MCF 10A (cell line): ENCODE results near the gene GBP2. TPM values are rescaled to one million over a fixed set of nuclear protein-coding genes. Genes with fewer than 3 reads are reported as not detected.

Experiments used
- BruUV-seq: library from RNA; stranded (reverse); fragments of 400-500 nt; replicated peaks from 2 replicates; lab custom pipeline; 2021; lab: Mats Ljungman, UMichigan
- CTCF ChIA-PET: fragments of 300-600 bp; sonication (Branson Sonifier 250); formaldehyde crosslinking; extraction: SDS; loops from one replicate; lab custom pipeline; 2021; ENCODE audit warnings: antibody characterized with exemption, inconsistent platforms; lab: Yijun Ruan, JAX
- POLR2A ChIA-PET: fragments of 300-600, 350-650 bp; sonication (Branson Sonifier 250); formaldehyde crosslinking; extraction: SDS; loops from one replicate; lab custom pipeline; 2020; ENCODE audit warnings: antibody characterized with exemption, inconsistent platforms; lab: Yijun Ruan, JAX
- DNase-seq: peaks from one replicate; pipeline ENCODE4 v3.0.0-alpha.2; 2018; ENCODE audit not compliant: unreplicated experiment
- H3K27ac Mint-ChIP-seq: one replicate; pipeline ENCODE4 v1.8.0; 2022; ENCODE audit warnings: mild to moderate bottlenecking, low read depth, mixed read lengths; ENCODE audit not compliant: unreplicated experiment
- H3K27me3 Mint-ChIP-seq: one replicate; pipeline ENCODE4 v1.8.0; 2022; ENCODE audit warnings: mixed read lengths; ENCODE audit not compliant: insufficient read depth, unreplicated experiment
- H3K36me3 Mint-ChIP-seq: one replicate; pipeline ENCODE4 v1.8.0; 2022; ENCODE audit warnings: mild to moderate bottlenecking, moderate library complexity, mixed read lengths; ENCODE audit not compliant: insufficient read depth, unreplicated experiment
- H3K4me1 Mint-ChIP-seq: one replicate; pipeline ENCODE4 v1.8.0; 2022; ENCODE audit warnings: mixed read lengths; ENCODE audit not compliant: insufficient read depth, unreplicated experiment
- H3K4me3 Mint-ChIP-seq: one replicate; pipeline ENCODE4 v1.8.0; 2022; ENCODE audit warnings: mild to moderate bottlenecking, moderate library complexity, mixed read lengths; ENCODE audit not compliant: unreplicated experiment
- H3K9me3 Mint-ChIP-seq: one replicate; pipeline ENCODE4 v1.8.0; 2022; ENCODE audit warnings: mixed read lengths; ENCODE audit not compliant: unreplicated experiment
- CTCF ChIP-seq: fragments of 200-600 bp; IDR thresholded peaks from one replicate; pipeline ENCODE4 v1.8.0; 2022; ENCODE audit warnings: antibody characterized with exemption, mild to moderate bottlenecking; ENCODE audit not compliant: unreplicated experiment
- intact Hi-C: fragments of 100-400 bp; cut with micrococcal nuclease; formaldehyde crosslinking; loops from 2 replicates; pipeline ENCODE4 v1.14.1; 2022
- total RNA-seq: library from RNA; stranded (reverse); gene quantifications from 2 replicates; pipeline ENCODE4 v1.2.3, GENCODE V29; 2022

Gene GBP2
- total RNA-seq, 1 experiment from 2014 or later: 2.2 TPM

- Mint-ChIP-seq H3K27me3 (no peaks in the 10 kb centered on the region), H3K9me3 (no peaks in the 10 kb centered on the region), H3K36me3 (peaks cover 5% of the 10 kb centered on the region), H3K4me1 (peaks cover 10% of the 10 kb centered on the region), H3K27ac (no peak overlapping the region), H3K4me3 (no peak overlapping the region)
- intact Hi-C loops: no loop called here
- POLR2A ChIA-PET: interaction anchor here (0.8 kb wide), 1 partner anchor 14 kb away, joined by 4 read pairs; no protein-coding TSS in a partner anchor
- DNase-seq: no peak
- no TSS peak for BruUV-seq
- CTCF ChIA-PET: no interaction called here
- no peak for TF ChIP-seq CTCF
Observed at GRCh38 chr1:89121641-89122040, 4.3 kb downstream of the GBP2 start.

- intact Hi-C loops: no loop called here
- no peak for TF ChIP-seq CTCF
- no peak overlapping the region for H3K27ac Mint-ChIP-seq
- H3K4me1 Mint-ChIP-seq: no peaks in the 10 kb centered on the region
- CTCF ChIA-PET: interaction anchor here (0.6 to 1.2 kb wide), 3 partner anchors 106 to 244 kb away, joined by 3 to 4 read pairs (median 4); no protein-coding TSS in a partner anchor
- H3K36me3 Mint-ChIP-seq: peaks cover 12% of the 10 kb centered on the region
- POLR2A ChIA-PET: no interaction called here
- H3K27me3 Mint-ChIP-seq: no peaks in the 10 kb centered on the region
- DNase-seq: no peak
- BruUV-seq: no TSS peak
- no peaks in the 10 kb centered on the region for H3K9me3 Mint-ChIP-seq
- no peak overlapping the region for H3K4me3 Mint-ChIP-seq
Observed at GRCh38 chr1:89114662-89115061, 11.3 kb downstream of the GBP2 start.

GRCh38 chr1:89112871-89113613 is 12.9 kb downstream of the GBP2 start:
- ChIA-PET POLR2A (no interaction called here), CTCF (no interaction called here)
- Mint-ChIP-seq H3K27me3 (no peaks in the 10 kb centered on the region), H3K9me3 (no peaks in the 10 kb centered on the region), H3K4me1 (no peaks in the 10 kb centered on the region), H3K4me3 (no peak overlapping the region), H3K27ac (no peak overlapping the region), H3K36me3 (peaks cover 23% of the 10 kb centered on the region)
- no peak for TF ChIP-seq CTCF
- BruUV-seq: no TSS peak
- DNase-seq: no peak
- intact Hi-C loops: no loop called here

DNA sequence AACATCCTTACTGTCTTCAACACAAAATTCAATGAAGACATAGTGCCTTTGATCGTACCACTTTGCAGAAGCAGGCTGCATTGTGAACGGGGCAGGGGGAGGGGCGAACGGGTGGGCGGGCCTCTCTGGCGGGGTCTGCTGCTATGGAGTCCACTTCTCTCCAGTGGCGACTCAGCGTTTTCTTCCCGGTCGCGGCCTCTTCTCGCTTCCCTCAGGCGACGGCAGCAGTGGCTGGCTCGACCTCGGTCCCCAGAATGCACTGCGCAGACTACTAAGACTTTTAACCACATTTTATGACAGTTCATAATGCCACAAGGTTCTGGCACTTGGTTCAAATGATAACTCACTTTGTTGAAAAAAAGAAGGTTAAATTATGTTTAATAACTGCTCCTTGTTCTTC is 21.2 kb downstream of the GBP2 start:
- BruUV-seq: no TSS peak
- ChIA-PET POLR2A (no interaction called here), CTCF (no interaction called here)
- Mint-ChIP-seq H3K4me3 (no peak overlapping the region), H3K4me1 (no peaks in the 10 kb centered on the region), H3K9me3 (no peaks in the 10 kb centered on the region), H3K36me3 (peaks cover 12% of the 10 kb centered on the region), H3K27me3 (no peaks in the 10 kb centered on the region), H3K27ac (no peak overlapping the region)
- intact Hi-C loops: no loop called here
- DNase-seq: no peak
- no peak for TF ChIP-seq CTCF
